Measurements from ENCODE around the gene MAML2.

The MAML2 gene

GRCh38 chr11:96257972-96258934 lies 84.7 kb downstream of the MAML2 start:
- no peaks in the 10 kb centered on the region for H3K27me3 ChIP-seq
- TF ChIP-seq CTCF (IDR thresholded peaks at IDR 0.05) = no peak
- peaks cover 65 to 83% of the 10 kb centered on the region in 2 experiments for H3K4me1 ChIP-seq (ENCODE audit: control insufficient read depth in 1 of 2, insufficient read depth in 1 of 2, low read depth in 1 of 2, low read length in 1 of 2)
- peak overlapping the region in 1 of 2 experiments; percentile 33 for H3K4me3 ChIP-seq (ENCODE audit: low read depth in 1 of 2, low read length in 1 of 2)
- no peaks in the 10 kb centered on the region for H3K36me3 ChIP-seq
- no peaks in the 10 kb centered on the region for H3K9me3 ChIP-seq
- H3K27ac ChIP-seq = peak overlapping the region; percentile 82

- no peaks in the 10 kb centered on the region for H3K36me3 ChIP-seq
- H3K4me3 ChIP-seq (ENCODE audit: low read depth in 1 of 2, low read length in 1 of 2) = peak overlapping the region in 1 of 2 experiments; percentile 33
- no peak for TF ChIP-seq CTCF (IDR thresholded peaks at IDR 0.05)
- H3K27me3 ChIP-seq = no peaks in the 10 kb centered on the region
- H3K27ac ChIP-seq = peak overlapping the region; percentile 82
- no peaks in the 10 kb centered on the region for H3K9me3 ChIP-seq
- H3K4me1 ChIP-seq (ENCODE audit: control insufficient read depth in 1 of 2, insufficient read depth in 1 of 2, low read depth in 1 of 2, low read length in 1 of 2) = peaks cover 56 to 71% of the 10 kb centered on the region in 2 experiments
Observed at GRCh38 chr11:96257036-96257435, 86.0 kb downstream of the MAML2 start.

- Histone ChIP-seq H3K27me3 (no peaks in the 10 kb centered on the region), H3K4me3 (ENCODE audit: low read depth in 1 of 2, low read length in 1 of 2) (peak overlapping the region; percentile 19 to 33), H3K4me1 (ENCODE audit: control insufficient read depth in 1 of 2, insufficient read depth in 1 of 2, low read depth in 1 of 2, low read length in 1 of 2) (peaks cover 56 to 65% of the 10 kb centered on the region in 2 experiments), H3K9me3 (no peaks in the 10 kb centered on the region), H3K36me3 (no peaks in the 10 kb centered on the region), H3K27ac (peak overlapping the region; percentile 82)
- TF ChIP-seq CTCF (IDR thresholded peaks at IDR 0.05) = peak; percentile 11
Observed at GRCh38 chr11:96256215-96257011, 86.6 kb downstream of the MAML2 start.

- TF ChIP-seq CTCF (IDR thresholded peaks at IDR 0.05) = no peak
- peaks cover 56 to 61% of the 10 kb centered on the region in 2 experiments for H3K4me1 ChIP-seq (ENCODE audit: control insufficient read depth in 1 of 2, insufficient read depth in 1 of 2, low read depth in 1 of 2, low read length in 1 of 2)
- H3K36me3 ChIP-seq = no peaks in the 10 kb centered on the region
- no peaks in the 10 kb centered on the region for H3K27me3 ChIP-seq
- H3K27ac ChIP-seq = no peak overlapping the region
- H3K4me3 ChIP-seq (ENCODE audit: low read depth in 1 of 2, low read length in 1 of 2) = no peak overlapping the region
- no peaks in the 10 kb centered on the region for H3K9me3 ChIP-seq
Observed at GRCh38 chr11:96254854-96255253, 88.1 kb downstream of the MAML2 start.

GRCh38 chr11:96254087-96254486 lies 88.9 kb downstream of the MAML2 start:
- Histone ChIP-seq H3K4me3 (ENCODE audit: low read depth in 1 of 2, low read length in 1 of 2) (peak overlapping the region; percentile 26 to 39), H3K9me3 (no peaks in the 10 kb centered on the region), H3K4me1 (ENCODE audit: control insufficient read depth in 1 of 2, insufficient read depth in 1 of 2, low read depth in 1 of 2, low read length in 1 of 2) (peaks cover 55 to 57% of the 10 kb centered on the region in 2 experiments), H3K36me3 (no peaks in the 10 kb centered on the region), H3K27me3 (no peaks in the 10 kb centered on the region), H3K27ac (peak overlapping the region; percentile 57)
- TF ChIP-seq CTCF (IDR thresholded peaks at IDR 0.05) = no peak
